Neural cell (in vitro differentiated cells): Measurements from ENCODE around the gene RAB44.

Experiments used
- CTCF ChIP-seq: fragments of 450-650 bp; IDR thresholded peaks from 2 replicates; pipeline ENCODE4 v1.5.1; 2014; ENCODE audit warnings: antibody characterized with exemption, mild to moderate bottlenecking, moderate library complexity; ENCODE audit not compliant: poor library complexity, severe bottlenecking
- EP300 ChIP-seq: fragments of 450-650 bp; conservative IDR thresholded peaks from 2 replicates; pipeline ENCODE4 v1.6.1; 2014; ENCODE audit warnings: antibody characterized with exemption, mild to moderate bottlenecking, moderate library complexity; ENCODE audit not compliant: poor library complexity, severe bottlenecking
- EZH2 ChIP-seq: fragments of 200-600, 300-800 bp; shearing (Covaris generic), sonication (generic); IDR thresholded peaks from 2 replicates; pipeline ENCODE4 v1.6.1; 2014; ENCODE audit warnings: antibody characterized with exemption, low read length, borderline replicate concordance, mild to moderate bottlenecking; ENCODE audit not compliant: insufficient read depth, poor library complexity, severe bottlenecking
- MXI1 ChIP-seq: fragments of 450-650 bp; conservative IDR thresholded peaks from 2 replicates; pipeline ENCODE4 v1.6.1; 2014; ENCODE audit warnings: antibody characterized with exemption, mild to moderate bottlenecking; ENCODE audit not compliant: poor library complexity, severe bottlenecking
- POLR2AphosphoS5 ChIP-seq: IDR thresholded peaks from 2 replicates; pipeline ENCODE4 v1.6.1; 2012
- RAD21 ChIP-seq: fragments of 450-650 bp; conservative IDR thresholded peaks from 2 replicates; pipeline ENCODE4 v1.6.1; 2014; ENCODE audit warnings: antibody characterized with exemption, mild to moderate bottlenecking, moderate library complexity
- TAF1 ChIP-seq: IDR thresholded peaks from 2 replicates; pipeline ENCODE4 v1.6.1; 2012; ENCODE audit warnings: low read depth

GRCh38 chr6:36676141-36677058 is 21.2 kb upstream of the RAB44 start:
- TF ChIP-seq POLR2AphosphoS5: no peak
- TF ChIP-seq CTCF: no peak
- TF ChIP-seq EZH2: no peak
- TF ChIP-seq MXI1: no peak
- TF ChIP-seq RAD21: no peak
- no peak for TF ChIP-seq TAF1
- TF ChIP-seq EP300: no peak
